OCI-LY7 (cell line): ENCODE data around the gene MAL.

ENCODE experiments used
- EZH2phosphoT487 ChIP-seq: fragments of 200-600 bp; sonication (generic); IDR thresholded peaks from 2 replicates; pipeline ENCODE4 v1.6.1; 2018; ENCODE audit warnings: low read depth, borderline replicate concordance, mild to moderate bottlenecking, mixed run types, antibody characterized with exemption, low read length, moderate library complexity, mixed read lengths
- TF ChIP-seq, protein P1 (sequence below): fragments of 200-600 bp; sonication (generic); conservative IDR thresholded peaks from 2 replicates; pipeline ENCODE4 v1.5.1; 2014; ENCODE audit warnings: mild to moderate bottlenecking, antibody characterized with exemption, low read length, moderate library complexity, mixed read lengths

DNA sequence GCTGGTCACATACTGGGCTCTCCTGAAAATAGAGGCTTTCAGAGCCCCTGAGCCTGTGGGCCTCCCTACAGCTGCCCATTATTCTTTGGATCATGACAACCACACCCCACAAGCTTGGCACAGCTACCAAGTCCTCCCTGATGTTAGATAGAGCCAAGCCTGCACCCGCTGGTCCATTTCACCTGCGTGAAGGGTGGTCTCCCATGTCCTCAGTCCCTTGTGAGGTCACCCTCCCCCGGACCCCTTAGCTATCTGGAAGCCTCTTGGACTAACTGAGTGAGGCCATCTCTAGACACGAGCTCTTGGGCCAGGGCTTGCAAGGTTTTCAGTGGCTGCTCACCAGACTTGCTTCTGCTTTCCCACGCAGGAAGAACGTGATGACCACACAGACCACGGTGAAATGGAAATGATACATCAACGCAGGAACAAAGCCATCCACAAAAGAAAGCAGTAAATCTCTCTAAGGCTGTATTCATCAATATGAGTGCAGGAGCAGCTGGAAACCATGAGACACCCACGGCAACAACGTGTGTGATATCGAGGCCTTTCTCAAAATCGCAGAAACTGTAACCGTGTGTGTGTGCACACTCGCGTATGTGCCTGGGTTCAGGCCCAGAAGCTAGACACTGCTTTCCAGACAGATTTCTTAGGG is 10.1 kb upstream of the MAL start:
- TF ChIP-seq, protein P1, sequence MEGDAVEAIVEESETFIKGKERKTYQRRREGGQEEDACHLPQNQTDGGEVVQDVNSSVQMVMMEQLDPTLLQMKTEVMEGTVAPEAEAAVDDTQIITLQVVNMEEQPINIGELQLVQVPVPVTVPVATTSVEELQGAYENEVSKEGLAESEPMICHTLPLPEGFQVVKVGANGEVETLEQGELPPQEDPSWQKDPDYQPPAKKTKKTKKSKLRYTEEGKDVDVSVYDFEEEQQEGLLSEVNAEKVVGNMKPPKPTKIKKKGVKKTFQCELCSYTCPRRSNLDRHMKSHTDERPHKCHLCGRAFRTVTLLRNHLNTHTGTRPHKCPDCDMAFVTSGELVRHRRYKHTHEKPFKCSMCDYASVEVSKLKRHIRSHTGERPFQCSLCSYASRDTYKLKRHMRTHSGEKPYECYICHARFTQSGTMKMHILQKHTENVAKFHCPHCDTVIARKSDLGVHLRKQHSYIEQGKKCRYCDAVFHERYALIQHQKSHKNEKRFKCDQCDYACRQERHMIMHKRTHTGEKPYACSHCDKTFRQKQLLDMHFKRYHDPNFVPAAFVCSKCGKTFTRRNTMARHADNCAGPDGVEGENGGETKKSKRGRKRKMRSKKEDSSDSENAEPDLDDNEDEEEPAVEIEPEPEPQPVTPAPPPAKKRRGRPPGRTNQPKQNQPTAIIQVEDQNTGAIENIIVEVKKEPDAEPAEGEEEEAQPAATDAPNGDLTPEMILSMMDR, result no peak
- TF ChIP-seq EZH2phosphoT487, result no peak
